Fibroblast of the aortic adventitia (primary cell): Measurements from ENCODE around the gene PC. TPM values are rescaled to one million over a fixed set of nuclear protein-coding genes. Genes with fewer than 3 reads are reported as not detected.

Experiments
- DNase-seq: peaks from one replicate; pipeline ENCODE4 v3.0.0-alpha.2; 2010; ENCODE audit warnings: low read depth
- H3K4me3 ChIP-seq: 2 replicates; pipeline ENCODE4 v1.5.1; 2011; ENCODE audit warnings: low read depth, mild to moderate bottlenecking, control low read depth, low read length, moderate library complexity
- total RNA-seq: library from RNA; depleted of rRNA; stranded (reverse); fragments of >200 nt; gene quantifications from 2 replicates; pipeline ENCODE4 v1.2.3, GENCODE V29; 2012; ENCODE audit warnings: low replicate concordance
- TF ChIP-seq, protein P1 (sequence below): IDR thresholded peaks from 2 replicates; pipeline ENCODE4 v1.5.1; 2011; ENCODE audit warnings: mild to moderate bottlenecking, low read length, control low read depth, inconsistent platforms; ENCODE audit not compliant: insufficient read depth

PC gene
- total RNA-seq, 1 donor = 12.7 TPM

DNA sequence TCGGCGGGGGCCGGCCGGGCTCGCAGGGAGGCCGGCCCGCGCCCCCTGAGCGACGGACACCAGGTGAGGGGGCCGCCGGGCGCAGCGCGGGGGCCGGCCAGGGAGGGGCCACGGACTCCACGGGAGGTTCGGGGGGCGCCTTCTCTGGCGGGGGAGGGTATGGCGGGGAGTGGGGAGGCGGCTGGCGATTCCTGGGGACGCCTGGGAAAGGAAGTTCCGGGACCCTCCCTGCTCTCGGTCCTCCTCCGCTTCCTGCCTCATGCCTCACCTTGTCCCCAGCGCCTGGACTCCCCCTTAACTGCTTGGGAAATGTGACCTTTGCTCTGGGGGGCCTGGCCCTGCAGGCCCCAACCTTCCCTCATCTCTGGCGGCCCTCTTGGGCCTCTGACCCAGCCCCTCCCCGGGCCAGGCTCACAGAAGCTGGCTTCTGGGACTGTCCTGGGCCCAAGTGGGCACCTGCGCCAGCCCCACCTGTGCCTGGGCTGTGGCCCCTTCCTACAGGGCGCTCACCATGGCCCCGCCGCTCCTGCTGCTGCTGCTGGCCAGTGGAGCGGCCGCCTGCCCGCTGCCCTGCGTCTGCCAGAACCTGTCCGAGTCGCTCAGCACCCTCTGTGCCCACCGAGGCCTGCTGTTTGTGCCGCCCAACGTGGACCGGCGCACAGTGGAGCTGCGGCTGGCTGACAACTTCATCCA, 100.8 kb downstream of the PC start:
- no peak for DNase-seq
- peak overlapping the region; percentile 81 for H3K4me3 ChIP-seq
- TF ChIP-seq, protein P1, sequence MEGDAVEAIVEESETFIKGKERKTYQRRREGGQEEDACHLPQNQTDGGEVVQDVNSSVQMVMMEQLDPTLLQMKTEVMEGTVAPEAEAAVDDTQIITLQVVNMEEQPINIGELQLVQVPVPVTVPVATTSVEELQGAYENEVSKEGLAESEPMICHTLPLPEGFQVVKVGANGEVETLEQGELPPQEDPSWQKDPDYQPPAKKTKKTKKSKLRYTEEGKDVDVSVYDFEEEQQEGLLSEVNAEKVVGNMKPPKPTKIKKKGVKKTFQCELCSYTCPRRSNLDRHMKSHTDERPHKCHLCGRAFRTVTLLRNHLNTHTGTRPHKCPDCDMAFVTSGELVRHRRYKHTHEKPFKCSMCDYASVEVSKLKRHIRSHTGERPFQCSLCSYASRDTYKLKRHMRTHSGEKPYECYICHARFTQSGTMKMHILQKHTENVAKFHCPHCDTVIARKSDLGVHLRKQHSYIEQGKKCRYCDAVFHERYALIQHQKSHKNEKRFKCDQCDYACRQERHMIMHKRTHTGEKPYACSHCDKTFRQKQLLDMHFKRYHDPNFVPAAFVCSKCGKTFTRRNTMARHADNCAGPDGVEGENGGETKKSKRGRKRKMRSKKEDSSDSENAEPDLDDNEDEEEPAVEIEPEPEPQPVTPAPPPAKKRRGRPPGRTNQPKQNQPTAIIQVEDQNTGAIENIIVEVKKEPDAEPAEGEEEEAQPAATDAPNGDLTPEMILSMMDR = no peak

DNA sequence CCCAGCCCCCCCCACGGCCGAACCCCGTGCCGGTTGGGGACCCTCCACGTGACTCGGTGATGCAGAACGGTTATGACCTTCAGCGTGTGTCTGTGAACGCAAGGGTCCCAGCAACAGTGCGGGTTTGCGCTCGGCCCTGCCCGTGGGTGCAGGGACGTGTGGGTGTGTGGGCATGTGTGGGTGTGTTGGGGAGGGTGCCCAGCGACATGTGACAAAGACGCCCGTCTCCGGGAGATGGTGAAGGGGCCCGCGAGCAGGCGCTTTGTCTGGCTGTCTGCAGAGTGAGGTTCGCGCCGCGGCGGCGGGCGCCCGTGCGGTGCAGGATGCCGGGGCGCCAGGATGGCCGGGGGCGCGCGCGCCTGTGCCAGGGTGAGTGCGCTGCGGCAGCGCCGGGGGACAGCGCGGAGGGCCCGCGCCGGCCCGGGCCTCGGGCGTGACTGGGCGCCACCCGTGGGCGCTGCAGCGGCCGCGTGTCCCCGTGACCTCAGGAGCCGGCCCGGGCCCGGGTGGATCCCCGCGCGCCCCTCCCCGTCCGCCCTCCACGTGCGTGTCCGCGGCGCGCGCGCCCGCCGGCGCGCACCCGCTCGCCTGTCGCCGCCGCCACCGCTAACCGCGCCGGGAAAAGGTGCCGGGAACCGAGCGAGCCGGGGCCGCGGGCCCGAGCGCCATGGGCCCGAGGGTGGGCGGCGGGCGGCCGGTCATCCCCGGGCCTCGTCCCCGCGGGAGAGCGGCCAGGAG, 101.5 kb downstream of the PC start, which contains the start of gene LRFN4:
LRFN4 (plus strand) TSS at position 569 of the 738 bp plus-strand sequence. CDS start 681 bp downstream, outside the sequence.
- no peak for DNase-seq
- peak within 1 kb of the TSS; percentile 81 for H3K4me3 ChIP-seq
- TF ChIP-seq, protein P1 = no peak

DNA sequence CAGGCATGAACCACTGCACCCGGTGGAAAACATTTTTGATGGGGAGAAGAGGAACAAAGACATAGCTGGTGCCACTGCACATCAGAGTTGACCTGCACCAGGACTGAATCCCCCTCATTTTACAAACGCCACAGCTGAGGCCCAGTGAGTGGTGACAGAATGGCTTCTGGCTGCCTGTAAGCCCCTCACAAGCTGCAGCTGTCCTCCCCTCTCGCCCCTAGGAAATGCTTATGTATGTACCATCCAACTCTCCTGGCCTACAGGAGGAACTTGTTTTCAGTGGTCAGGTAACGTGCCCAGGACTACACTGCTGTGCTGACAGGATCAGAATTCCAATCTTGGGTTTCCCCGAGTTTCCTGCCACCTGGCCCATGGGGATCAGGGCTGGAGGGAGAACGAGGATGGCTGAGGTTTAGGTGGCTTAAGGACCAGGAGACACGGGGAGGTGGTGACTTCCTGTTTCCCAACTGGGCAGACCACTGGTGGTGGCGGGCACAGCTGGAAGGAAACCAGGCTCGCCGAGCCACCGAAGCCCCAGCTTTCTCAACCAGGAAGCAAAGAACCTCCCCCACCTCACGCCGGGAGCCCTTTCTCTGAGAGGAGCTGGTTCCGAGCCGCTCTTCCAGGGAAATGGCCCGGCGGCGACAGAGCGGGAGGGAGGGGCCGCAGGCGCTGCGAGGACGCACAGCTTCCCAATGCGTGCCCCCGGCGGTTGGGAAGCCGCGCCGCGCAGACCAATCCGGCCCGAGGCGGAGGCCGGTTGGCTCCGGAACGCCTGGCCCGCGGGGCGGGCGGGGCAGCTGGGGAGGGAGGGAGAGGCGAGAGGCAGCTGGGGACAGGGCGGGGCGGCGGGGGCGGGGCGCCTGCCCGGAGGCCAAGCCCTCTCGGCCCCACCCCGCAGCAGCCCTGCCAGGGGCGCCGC, 102.3 kb downstream of the PC start:
- TF ChIP-seq, protein P1 = no peak
- peak; percentile 82 for DNase-seq
- peak overlapping the region; percentile 81 for H3K4me3 ChIP-seq

DNA sequence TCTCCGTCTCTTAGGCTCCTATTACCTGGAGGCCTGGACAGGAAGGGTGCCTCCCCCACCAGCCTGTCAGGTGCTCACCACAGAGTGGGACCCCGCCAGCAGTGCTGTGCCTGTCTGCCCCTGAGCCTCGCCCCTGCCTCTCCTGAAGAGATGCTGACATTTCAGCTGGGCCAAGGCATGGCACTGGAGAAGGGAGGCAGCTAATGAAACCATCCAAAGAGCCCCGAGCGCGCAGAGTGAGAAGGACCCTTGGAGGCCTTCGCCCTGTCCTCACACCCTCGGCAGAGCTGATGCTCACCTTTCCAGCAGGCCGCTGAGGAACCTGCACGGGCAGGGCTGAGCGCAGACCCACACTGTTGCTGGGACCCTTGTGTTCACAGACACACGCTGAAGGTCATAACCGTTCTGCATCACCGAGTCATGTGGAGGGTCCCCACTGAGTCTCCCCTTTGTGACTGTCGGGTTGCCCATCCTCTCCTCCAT, 103.4 kb downstream of the PC start:
- no peak for DNase-seq
- no peak overlapping the region for H3K4me3 ChIP-seq
- TF ChIP-seq, protein P1 = no peak

DNA sequence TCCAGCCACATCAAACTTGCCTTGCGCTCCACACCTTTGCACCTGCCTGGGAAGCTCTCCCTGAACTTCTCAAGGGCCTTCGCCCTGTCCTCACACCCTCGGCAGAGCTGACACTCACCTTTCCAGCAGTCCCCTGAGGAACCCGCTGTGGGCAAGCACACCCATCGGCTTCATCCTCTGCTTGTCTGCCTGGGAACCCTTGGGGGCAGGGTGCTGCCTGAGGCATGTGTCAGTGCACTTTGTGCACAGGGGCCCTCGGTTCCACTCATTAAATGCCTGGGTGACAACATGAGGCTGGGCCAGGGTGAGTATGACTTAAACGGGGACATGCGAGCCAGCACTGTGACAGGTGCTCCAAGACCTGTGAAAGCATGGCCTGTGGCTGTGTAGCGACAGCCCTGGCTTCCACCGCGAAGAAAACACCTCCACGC, 103.9 kb downstream of the PC start:
- DNase-seq = no peak
- TF ChIP-seq, protein P1 = no peak

More for the DNA sequence above, 103.9 kb downstream of the PC start:
- H3K4me3 ChIP-seq = no peak overlapping the region
